NT2/D1 (cell line): ENCODE measurements around the gene ANK3.

Experiments used
- DNase-seq: peaks from one replicate; pipeline ENCODE4 v3.0.0-alpha.2; 2011; ENCODE audit warnings: low read depth, low spot score
- H3K27me3 ChIP-seq: 2 replicates; pipeline ENCODE4 v1.6.0; 2011; ENCODE audit warnings: mild to moderate bottlenecking; ENCODE audit not compliant: insufficient read length, insufficient read depth
- H3K36me3 ChIP-seq: 2 replicates; pipeline ENCODE4 v1.6.1; 2011; ENCODE audit warnings: mild to moderate bottlenecking, low read length, mixed read lengths; ENCODE audit not compliant: insufficient read depth, insufficient read length
- H3K4me1 ChIP-seq: 2 replicates; pipeline ENCODE4 v1.5.1; 2011; ENCODE audit not compliant: insufficient read depth, insufficient read length
- H3K4me3 ChIP-seq: 2 replicates; pipeline ENCODE4 v1.5.1; 2011; ENCODE audit warnings: low read depth; ENCODE audit not compliant: insufficient read length
- H3K9ac ChIP-seq: 2 replicates; pipeline ENCODE4 v1.6.0; 2011; ENCODE audit warnings: low read depth; ENCODE audit not compliant: insufficient read length
- H3K9me3 ChIP-seq: 2 replicates; pipeline ENCODE4 v1.5.1; 2011; ENCODE audit warnings: mild to moderate bottlenecking, low read length; ENCODE audit not compliant: insufficient read depth
- SUZ12 ChIP-seq: IDR thresholded peaks from 2 replicates; pipeline ENCODE4 v1.6.1; 2011; ENCODE audit not compliant: insufficient read length, insufficient read depth; ENCODE audit errors: extremely low read depth
- YY1 ChIP-seq: IDR thresholded peaks from 2 replicates; pipeline ENCODE4 v1.6.1; 2011; ENCODE audit not compliant: insufficient read length, insufficient read depth
- ZNF274 ChIP-seq: IDR thresholded peaks from 2 replicates; pipeline ENCODE4 v1.6.1; 2011; ENCODE audit warnings: mild to moderate bottlenecking, low read depth, low read length

Gene ANK3

DNA sequence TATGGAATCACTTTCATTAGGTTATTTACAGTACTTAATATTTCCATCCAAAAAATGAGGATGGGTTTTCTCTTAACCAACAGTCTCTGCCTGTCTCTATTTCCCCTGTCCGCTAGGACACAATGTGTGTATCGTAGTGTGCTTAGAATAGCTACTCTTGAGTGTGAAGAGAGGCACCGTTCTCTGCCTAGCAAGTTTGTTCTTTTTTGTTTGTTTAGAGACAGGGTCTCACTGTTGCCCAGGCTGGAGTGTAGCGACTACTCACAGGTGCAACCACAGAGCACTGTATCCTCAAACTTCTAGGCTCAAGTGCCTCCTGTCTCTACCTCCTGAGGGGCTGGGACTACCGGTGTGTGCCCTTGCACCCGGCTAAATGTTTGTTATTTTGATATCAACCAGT lies 121.9 kb downstream of the ANK3 start:
- H3K4me1 ChIP-seq = no peaks in the 10 kb centered on the region
- no peaks in the 10 kb centered on the region for H3K9me3 ChIP-seq
- H3K9ac ChIP-seq = no peak overlapping the region
- no peak overlapping the region for H3K4me3 ChIP-seq
- no peaks in the 10 kb centered on the region for H3K27me3 ChIP-seq
- TF ChIP-seq SUZ12 (no peak), YY1 (no peak), ZNF274 (no peak)
- no peaks in the 10 kb centered on the region for H3K36me3 ChIP-seq
- DNase-seq = no peak

DNA sequence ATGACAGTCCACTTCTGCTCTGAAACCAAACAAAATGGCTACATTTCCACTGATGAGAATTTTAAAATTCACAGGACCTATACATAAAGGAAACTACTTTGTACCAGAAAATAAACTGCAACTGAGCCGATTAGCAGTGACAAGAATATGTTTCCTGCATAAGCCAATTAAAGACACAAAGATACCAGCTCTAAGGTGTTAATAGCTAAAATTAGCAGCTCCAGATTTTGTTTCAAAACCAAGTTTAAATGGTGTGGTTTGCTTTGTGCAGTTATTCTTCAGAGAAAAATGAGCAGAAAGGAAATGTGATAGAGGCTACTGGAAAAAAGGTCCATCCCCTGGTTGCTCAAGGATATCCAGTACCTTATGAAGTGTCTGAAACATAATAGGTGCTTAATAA lies 123.2 kb downstream of the ANK3 start:
- H3K4me1 ChIP-seq = no peaks in the 10 kb centered on the region
- no peak for TF ChIP-seq ZNF274
- no peak overlapping the region for H3K4me3 ChIP-seq
- H3K27me3 ChIP-seq = no peaks in the 10 kb centered on the region
- no peak overlapping the region for H3K9ac ChIP-seq
- H3K36me3 ChIP-seq = no peaks in the 10 kb centered on the region
- no peak for DNase-seq
- no peaks in the 10 kb centered on the region for H3K9me3 ChIP-seq

DNA sequence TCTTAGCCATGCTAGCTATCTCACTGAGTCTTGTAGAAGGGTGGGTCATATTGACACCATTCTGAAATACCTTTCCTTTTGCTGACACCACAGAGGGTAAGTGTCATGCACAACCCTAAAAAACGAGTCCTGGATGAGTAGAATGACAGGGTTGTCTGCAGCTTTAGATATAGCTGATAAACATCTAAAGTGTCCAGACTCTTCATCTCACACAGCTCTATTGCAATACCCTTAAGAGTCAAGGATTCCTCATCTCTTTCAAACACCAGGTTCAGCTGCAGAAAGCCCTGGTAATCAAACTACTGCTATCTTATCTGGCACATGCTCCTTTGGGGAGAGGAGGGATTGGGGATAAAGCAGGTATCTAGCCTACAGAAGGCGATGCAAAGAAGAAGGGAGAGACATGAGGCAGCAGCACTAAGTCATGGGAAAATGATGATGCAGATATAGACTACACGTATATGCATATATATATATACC lies 127.0 kb downstream of the ANK3 start:
- H3K4me1 ChIP-seq = no peaks in the 10 kb centered on the region
- no peaks in the 10 kb centered on the region for H3K36me3 ChIP-seq
- H3K9ac ChIP-seq = no peak overlapping the region
- no peak for DNase-seq
- no peak overlapping the region for H3K4me3 ChIP-seq
- no peaks in the 10 kb centered on the region for H3K27me3 ChIP-seq
- no peak for TF ChIP-seq YY1
- no peaks in the 10 kb centered on the region for H3K9me3 ChIP-seq

DNA sequence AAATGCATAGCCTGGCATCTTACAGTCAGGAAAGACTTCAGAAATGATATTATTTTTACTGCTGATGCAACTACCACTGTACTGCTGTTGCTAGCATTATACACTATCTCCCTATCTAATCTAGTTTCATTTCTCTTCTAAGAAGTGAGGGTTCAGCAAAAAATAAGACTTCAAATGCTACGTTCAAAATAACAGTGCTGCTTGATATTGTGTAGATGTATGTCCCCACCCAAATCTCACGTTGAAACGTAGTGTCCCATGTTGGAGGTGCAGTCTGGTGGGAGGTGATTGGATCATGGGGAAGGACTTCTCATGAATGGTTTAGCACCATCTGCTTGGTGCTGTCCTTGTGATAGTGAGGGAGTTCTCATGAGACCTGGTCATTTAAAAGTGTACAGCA lies 129.4 kb downstream of the ANK3 start:
- no peak for DNase-seq
- no peak for TF ChIP-seq SUZ12
- TF ChIP-seq YY1 = no peak
- TF ChIP-seq ZNF274 = no peak
- H3K36me3 ChIP-seq = no peaks in the 10 kb centered on the region

DNA sequence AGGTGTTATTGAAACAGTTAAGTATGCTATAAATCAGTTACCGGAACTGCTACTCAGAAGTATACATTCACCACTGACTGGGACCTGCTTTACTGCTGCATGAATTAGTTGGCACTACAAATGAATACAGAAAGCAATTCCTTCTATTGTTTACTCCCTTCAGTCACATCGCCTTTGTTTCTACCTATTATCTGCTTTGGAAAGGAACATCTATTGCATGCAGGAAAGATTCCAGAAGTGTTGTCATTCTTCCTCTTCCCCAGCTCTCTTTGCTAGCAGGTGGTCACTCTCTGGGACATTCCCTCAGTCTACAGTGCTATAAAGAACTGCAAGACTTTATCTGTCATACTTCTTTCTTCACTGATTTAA lies 131.3 kb downstream of the ANK3 start:
- Histone ChIP-seq H3K36me3 (no peaks in the 10 kb centered on the region), H3K9me3 (no peaks in the 10 kb centered on the region), H3K27me3 (no peaks in the 10 kb centered on the region), H3K9ac (no peak overlapping the region), H3K4me1 (no peaks in the 10 kb centered on the region), H3K4me3 (no peak overlapping the region)
- TF ChIP-seq SUZ12 = no peak
- no peak for TF ChIP-seq ZNF274
- no peak for TF ChIP-seq YY1
- DNase-seq = no peak

More for the DNA sequence above, 129.4 kb downstream of the ANK3 start:
- Histone ChIP-seq H3K4me1 (no peaks in the 10 kb centered on the region), H3K27me3 (no peaks in the 10 kb centered on the region), H3K9me3 (no peaks in the 10 kb centered on the region), H3K4me3 (no peak overlapping the region), H3K9ac (no peak overlapping the region)

DNA sequence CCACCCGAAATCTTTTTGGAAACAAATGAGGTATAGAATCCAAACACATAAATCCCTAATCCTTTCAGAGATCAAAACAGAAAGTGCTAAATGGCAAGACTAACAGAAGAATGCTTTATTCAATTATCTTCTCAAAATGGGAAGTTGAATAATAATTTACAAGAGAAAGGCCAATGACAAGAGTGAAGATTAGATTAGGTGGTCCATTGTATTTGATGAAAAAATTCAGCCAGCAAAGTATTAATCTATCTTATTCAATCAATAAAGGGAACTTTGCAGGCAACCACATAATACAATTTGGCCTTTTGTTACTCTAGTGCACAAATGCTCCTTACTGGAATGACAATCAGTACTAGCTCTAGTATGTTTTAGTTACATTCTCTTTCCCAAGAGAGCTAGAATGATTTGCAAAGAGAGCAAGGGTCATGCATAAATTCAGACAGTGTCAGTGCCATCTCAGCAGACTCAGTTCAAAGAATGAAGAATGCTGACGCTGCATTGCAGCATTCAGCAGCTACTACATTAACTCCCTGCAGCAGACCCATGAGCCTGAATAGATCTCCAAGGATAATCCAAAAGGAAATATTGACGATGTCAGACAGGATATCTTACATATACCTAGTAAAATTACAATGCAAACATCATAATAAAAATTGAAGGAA lies 131.8 kb downstream of the ANK3 start:
- H3K4me1 ChIP-seq = no peaks in the 10 kb centered on the region
- no peak overlapping the region for H3K9ac ChIP-seq
- DNase-seq = no peak
- H3K27me3 ChIP-seq = no peaks in the 10 kb centered on the region
- H3K9me3 ChIP-seq = no peaks in the 10 kb centered on the region
- TF ChIP-seq YY1 (no peak), SUZ12 (no peak), ZNF274 (no peak)
- no peaks in the 10 kb centered on the region for H3K36me3 ChIP-seq
- H3K4me3 ChIP-seq = no peak overlapping the region

DNA sequence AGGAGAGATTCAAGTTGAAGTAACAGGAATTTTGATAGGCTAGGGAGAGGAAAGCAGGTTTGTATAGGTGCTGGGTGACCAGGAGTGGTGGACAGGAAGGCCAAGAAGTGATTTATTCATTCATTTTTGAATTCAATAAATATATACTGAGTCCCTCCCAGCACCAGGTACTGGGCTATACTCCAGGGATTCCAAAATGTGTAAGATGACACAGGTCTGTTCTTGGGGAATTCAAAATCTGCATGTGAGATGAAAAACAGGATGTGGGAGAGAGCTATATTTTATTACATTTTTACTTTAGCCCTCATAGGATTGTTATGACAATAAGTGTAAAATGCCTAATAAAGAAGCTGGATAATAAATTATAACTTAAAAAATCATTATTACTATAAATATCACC lies 134.9 kb downstream of the ANK3 start:
- no peaks in the 10 kb centered on the region for H3K4me1 ChIP-seq
- no peak overlapping the region for H3K9ac ChIP-seq
- H3K36me3 ChIP-seq = no peaks in the 10 kb centered on the region
- TF ChIP-seq ZNF274 = no peak
- TF ChIP-seq SUZ12 = no peak
- no peak for TF ChIP-seq YY1
- DNase-seq = no peak
- H3K27me3 ChIP-seq = no peaks in the 10 kb centered on the region
- no peak overlapping the region for H3K4me3 ChIP-seq
- H3K9me3 ChIP-seq = no peaks in the 10 kb centered on the region

DNA sequence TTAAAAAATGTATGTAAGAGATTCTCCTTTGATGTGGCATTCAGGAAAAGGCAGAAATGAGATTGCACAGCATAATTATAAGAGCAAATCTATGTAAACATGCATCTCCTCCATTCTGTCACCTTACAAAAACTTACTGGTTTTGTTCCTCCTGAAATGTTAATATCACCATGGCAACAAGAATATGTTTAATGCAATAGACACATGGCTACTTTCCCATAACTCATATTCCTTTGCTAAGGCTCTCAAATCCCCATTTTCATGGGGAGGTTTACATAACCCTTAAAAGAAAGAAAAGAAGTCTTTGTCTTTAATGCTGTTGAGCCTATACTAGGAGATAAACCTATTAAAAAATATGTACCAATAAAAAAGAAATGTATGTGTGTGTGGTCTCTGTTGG lies 136.2 kb downstream of the ANK3 start:
- Histone ChIP-seq H3K9me3 (no peaks in the 10 kb centered on the region), H3K27me3 (no peaks in the 10 kb centered on the region), H3K4me1 (no peaks in the 10 kb centered on the region), H3K4me3 (no peak overlapping the region), H3K9ac (no peak overlapping the region), H3K36me3 (no peaks in the 10 kb centered on the region)
- no peak for DNase-seq
- no peak for TF ChIP-seq YY1
- TF ChIP-seq SUZ12 = no peak
- no peak for TF ChIP-seq ZNF274
